PFSK-1 (cell line): ENCODE measurements around the gene NLGN4X.

ENCODE experiments used
- FOXP2 ChIP-seq: optimal IDR thresholded peaks from 2 replicates; pipeline ENCODE3; 2011; ENCODE audit warnings: borderline replicate concordance, control low read depth, inconsistent platforms; ENCODE audit not compliant: insufficient read depth; ENCODE audit errors: extremely low read length, extremely low read depth
- POLR2AphosphoS5 ChIP-seq: IDR thresholded peaks from 2 replicates; pipeline ENCODE4 v1.6.1; 2012; ENCODE audit warnings: low read depth, mild to moderate bottlenecking, control low read depth, low read length, moderate library complexity
- SIN3A ChIP-seq: IDR thresholded peaks from 2 replicates; pipeline ENCODE4 v1.6.1; 2012; ENCODE audit warnings: mild to moderate bottlenecking, low read length, moderate library complexity, borderline replicate concordance; ENCODE audit not compliant: insufficient read depth
- TAF1 ChIP-seq: IDR thresholded peaks from 2 replicates; pipeline ENCODE4 v1.6.1; 2012; ENCODE audit warnings: low read length, control low read depth, borderline replicate concordance; ENCODE audit not compliant: insufficient read depth
- TF ChIP-seq, protein P1 (sequence below), 2 experiments: IDR thresholded peaks; 2 replicates each; pipeline versions ENCODE4 v1.6.1 to v1.8.0; 2011 to 2012; ENCODE audit warnings: low read depth in 2 of 2, low read length in 2 of 2, control low read depth in 1 of 2, inconsistent platforms in 1 of 2, mild to moderate bottlenecking in 1 of 2, moderate library complexity in 1 of 2; ENCODE audit not compliant: insufficient read depth in 1 of 2

Gene NLGN4X

GRCh38 chrX:5998901-5999300, 229.8 kb downstream of the NLGN4X start:
- TF ChIP-seq TAF1, result no peak
- TF ChIP-seq FOXP2, result no peak
- TF ChIP-seq SIN3A, result no peak
- TF ChIP-seq, protein P1, sequence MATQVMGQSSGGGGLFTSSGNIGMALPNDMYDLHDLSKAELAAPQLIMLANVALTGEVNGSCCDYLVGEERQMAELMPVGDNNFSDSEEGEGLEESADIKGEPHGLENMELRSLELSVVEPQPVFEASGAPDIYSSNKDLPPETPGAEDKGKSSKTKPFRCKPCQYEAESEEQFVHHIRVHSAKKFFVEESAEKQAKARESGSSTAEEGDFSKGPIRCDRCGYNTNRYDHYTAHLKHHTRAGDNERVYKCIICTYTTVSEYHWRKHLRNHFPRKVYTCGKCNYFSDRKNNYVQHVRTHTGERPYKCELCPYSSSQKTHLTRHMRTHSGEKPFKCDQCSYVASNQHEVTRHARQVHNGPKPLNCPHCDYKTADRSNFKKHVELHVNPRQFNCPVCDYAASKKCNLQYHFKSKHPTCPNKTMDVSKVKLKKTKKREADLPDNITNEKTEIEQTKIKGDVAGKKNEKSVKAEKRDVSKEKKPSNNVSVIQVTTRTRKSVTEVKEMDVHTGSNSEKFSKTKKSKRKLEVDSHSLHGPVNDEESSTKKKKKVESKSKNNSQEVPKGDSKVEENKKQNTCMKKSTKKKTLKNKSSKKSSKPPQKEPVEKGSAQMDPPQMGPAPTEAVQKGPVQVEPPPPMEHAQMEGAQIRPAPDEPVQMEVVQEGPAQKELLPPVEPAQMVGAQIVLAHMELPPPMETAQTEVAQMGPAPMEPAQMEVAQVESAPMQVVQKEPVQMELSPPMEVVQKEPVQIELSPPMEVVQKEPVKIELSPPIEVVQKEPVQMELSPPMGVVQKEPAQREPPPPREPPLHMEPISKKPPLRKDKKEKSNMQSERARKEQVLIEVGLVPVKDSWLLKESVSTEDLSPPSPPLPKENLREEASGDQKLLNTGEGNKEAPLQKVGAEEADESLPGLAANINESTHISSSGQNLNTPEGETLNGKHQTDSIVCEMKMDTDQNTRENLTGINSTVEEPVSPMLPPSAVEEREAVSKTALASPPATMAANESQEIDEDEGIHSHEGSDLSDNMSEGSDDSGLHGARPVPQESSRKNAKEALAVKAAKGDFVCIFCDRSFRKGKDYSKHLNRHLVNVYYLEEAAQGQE (IDR thresholded peaks at IDR 0.05; ENCODE audit: insufficient read depth in 1 of 2, low read depth in 2 of 2, low read length in 2 of 2), result no peak
- TF ChIP-seq POLR2AphosphoS5, result no peak

GRCh38 chrX:5998456-5998855, 230.2 kb downstream of the NLGN4X start:
- TF ChIP-seq POLR2AphosphoS5 (no peak), FOXP2 (no peak), TAF1 (no peak), SIN3A (no peak)
- TF ChIP-seq, protein P1 (IDR thresholded peaks at IDR 0.05; ENCODE audit: insufficient read depth in 1 of 2, low read depth in 2 of 2, low read length in 2 of 2), result no peak

- TF ChIP-seq, protein P1 (IDR thresholded peaks at IDR 0.05; ENCODE audit: insufficient read depth in 1 of 2, low read depth in 2 of 2, low read length in 2 of 2), result no peak
- no peak for TF ChIP-seq TAF1
Measured at GRCh38 chrX:5991393-5991792, 237.3 kb downstream of the NLGN4X start.

DNA sequence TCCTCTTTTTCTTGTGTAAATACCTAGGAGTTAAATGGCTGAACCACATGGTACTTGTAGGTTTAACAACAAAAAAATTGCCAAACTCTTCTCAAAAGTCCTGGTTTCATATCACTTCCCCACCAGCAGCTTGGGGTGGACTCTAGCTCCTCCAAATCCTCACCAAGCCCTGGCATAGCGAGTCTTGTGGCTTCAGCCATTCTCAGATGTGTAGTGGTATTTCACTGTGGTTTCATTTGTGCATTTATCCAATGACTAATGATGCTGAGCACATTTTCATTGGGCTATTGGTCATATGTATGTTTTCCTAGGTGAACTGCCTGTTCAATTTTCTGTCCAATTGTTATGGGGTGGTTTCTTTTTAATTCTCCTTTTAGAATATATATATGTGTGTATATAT, 249.3 kb downstream of the NLGN4X start:
- no peak for TF ChIP-seq POLR2AphosphoS5
- TF ChIP-seq SIN3A, result no peak
- no peak for TF ChIP-seq FOXP2
- TF ChIP-seq TAF1, result no peak
- TF ChIP-seq, protein P1 (IDR thresholded peaks at IDR 0.05; ENCODE audit: insufficient read depth in 1 of 2, low read depth in 2 of 2, low read length in 2 of 2), result no peak

- TF ChIP-seq, protein P1 (IDR thresholded peaks at IDR 0.05; ENCODE audit: insufficient read depth in 1 of 2, low read depth in 2 of 2, low read length in 2 of 2), result no peak
- no peak for TF ChIP-seq POLR2AphosphoS5
- no peak for TF ChIP-seq FOXP2
- TF ChIP-seq SIN3A, result no peak
- no peak for TF ChIP-seq TAF1
Measured at GRCh38 chrX:5976332-5976731, 252.3 kb downstream of the NLGN4X start.
